NK-92 treated with Interleukin-12 subunit alpha and Interleukin-12 subunit beta, amount 100 ng/mL, for 24 hours (cell line): ENCODE data around the gene SMIM36.
"Not testable (repeated sequence)": the region's sequence is repeated elsewhere in the genome, so short reads cannot be mapped to it uniquely, and the experiment has no call there.

Source experiments
- DNase-seq: peaks from one replicate; lab custom pipeline; 2025; lab: John Stamatoyannopoulos, UW

The SMIM36 gene

DNA sequence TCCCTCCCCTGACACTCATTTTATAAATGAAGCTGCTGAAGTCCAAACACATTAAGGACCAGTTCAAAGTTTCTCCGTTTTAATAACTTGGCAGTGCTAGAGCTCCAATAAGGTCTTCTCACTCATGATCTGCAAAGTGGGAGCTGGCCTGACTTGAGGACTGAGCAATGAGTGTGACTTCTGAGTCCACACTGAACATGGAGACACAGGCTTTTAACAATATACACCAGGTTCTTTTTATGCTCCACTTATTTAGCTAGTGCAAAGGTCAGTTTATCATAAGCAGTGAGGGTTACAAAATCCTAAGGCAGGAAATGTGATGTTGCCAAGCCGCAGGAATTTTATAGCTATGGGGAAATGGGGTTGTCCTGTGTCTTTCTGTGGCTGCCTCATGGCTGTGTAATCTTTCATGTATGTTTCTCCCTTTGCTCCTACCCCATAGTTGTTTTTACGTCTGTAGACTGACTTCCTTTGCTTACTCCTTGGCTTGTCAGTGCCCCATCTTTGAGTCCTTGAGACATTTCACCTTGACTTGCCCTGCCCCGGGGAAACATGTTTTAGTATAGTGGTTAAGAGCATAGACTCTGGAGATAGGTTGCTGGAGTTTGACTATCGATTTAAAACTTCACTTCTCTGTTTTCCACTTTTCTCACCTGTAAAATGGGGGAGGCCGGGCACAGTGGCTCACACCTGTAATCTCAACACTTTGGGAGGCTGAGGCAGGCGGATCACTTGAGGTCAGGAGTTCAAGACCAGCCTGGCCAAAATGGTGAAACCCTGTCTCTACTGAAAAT lies 77.4 kb downstream of the SMIM36 start:
- no peak for DNase-seq

- no peak for DNase-seq
These were observed 78.1 kb downstream of the SMIM36 start for GRCh38 chr17:55433029-55433628.

GRCh38 chr17:55432358-55433028 lies 78.8 kb downstream of the SMIM36 start:
- no peak for DNase-seq

DNA sequence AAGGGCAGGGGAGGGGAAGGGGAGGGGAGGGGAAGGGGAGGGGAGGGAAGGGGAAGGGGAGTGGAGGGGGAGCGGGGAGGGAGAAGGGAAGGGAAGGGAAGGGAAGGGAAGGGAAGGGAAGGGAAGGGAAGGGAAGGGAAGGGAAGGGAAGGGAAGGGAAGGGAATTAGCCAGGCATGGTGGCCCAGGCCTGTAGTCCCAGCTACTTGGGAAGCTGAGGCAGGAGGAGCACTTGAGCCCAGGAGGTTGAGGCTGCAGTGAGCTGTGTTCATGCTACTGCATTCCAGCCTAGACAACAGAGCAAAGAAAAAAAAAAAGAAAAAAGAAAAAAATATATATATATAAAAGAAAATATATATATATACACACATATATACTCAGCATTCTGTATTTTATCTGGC lies 79.3 kb downstream of the SMIM36 start:
- not testable (repeated sequence) for DNase-seq

GRCh38 chr17:55430541-55431288 lies 80.5 kb downstream of the SMIM36 start:
- DNase-seq, result no peak

DNA sequence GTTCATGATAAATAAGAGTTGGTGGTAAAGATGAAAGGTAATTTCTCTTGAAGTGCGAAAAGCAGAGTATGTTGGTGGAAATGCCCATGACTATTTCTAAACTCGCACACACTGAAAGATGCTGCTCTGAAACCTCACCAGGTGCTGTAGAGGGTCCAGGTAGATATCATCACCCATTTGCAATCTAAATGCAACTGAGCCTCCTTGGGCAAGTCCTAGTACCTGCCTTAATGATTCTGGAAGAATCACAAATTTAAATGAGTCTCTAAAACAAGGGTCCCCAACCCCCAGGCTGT lies 83.7 kb downstream of the SMIM36 start:
- DNase-seq, result no peak

GRCh38 chr17:55426851-55427586 lies 84.2 kb downstream of the SMIM36 start:
- no peak for DNase-seq

DNA sequence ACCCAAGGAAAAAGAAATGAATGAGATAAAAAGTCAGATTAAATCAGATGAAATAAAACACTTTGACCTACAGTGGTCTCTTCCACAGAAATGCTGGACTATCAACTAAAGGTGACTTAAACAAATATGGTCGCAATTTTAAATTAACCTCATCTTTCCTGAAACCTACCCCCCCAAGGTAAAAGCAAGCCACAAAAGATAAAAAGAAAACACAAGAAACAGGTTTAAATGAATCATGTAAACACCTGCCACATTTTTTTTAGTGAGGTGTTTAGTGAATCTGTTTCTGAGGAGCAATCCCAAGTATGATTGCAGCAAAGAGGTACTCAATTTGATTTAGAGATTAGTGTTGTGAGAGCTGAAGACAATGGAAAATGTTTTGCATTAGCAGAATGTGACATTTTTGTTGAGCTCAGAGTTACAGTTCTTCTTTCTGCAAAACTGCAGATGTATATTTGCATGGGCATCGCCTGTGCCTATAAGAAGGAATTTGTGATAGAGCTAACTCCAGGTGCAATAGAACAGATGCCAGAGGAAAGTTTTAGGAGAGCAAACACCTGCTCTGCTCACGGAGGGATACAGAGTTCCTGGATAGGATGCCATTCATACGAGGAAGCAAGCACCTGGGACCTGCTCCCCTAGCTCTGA lies 86.2 kb downstream of the SMIM36 start:
- no peak for DNase-seq

- no peak for DNase-seq
These were observed 87.7 kb downstream of the SMIM36 start for GRCh38 chr17:55423535-55423934.

- DNase-seq, result not testable (repeated sequence)
These were observed 88.5 kb downstream of the SMIM36 start for GRCh38 chr17:55422828-55423164.

GRCh38 chr17:55421179-55421934 lies 89.9 kb downstream of the SMIM36 start, which contains the start of gene MMD:
Gene MMD, minus strand, starts transcription at chr17:55421835. Its CDS starts 140 bp downstream, at chr17:55421695.
- DNase-seq, result no peak

DNA sequence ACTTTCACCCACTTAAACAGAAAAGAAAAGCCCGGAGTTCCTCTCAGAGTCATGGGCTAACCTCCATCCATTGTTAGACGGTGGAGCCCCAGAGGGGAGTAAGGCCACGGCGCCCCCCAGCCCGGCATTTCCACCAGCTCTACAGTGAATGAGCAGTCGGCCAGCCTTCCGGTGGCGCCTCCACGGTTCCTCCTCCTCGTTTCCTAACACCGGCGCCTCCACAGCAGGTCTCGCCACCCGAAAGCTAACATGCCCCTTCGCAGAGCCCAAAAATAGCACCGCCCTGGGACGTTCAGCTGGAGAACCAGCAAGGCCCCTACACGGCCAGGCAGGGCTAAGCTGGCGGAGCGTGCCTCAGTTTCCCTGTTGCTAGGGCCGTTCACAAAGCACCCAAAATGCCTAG lies 90.5 kb downstream of the SMIM36 start:
- DNase-seq, result no peak

DNA sequence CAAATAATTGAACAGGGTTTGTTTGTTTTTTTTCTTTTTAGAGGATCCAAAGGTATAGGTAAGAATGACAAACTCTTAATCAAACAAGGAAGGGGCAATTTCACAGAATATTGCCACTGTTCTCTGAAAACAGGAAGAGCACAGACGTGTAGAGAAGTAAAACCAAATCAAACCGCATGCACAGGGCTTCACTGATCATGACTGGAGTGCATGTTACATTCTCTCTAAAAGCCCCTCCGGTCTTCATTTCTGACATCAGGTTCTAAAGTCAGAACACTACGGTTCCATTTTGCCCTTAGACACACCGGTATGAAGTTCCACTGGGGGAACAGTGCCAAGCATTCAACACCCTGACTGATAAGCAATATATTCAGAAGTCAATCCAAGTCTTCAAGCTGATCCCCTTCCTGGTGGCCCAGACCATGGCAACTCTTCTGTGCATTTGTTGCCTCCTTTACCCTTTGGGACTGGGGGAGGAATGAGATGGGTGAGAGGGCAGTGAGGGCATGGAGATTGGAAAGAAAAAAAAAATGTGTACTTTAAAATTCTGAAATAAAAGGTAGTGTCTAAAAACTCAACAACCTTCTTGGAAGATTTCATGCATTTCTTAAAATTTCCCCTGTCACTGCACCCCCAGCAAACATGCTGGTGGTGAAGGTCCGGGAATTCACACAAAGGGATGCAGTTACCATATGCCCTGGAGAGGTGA lies 91.0 kb downstream of the SMIM36 start:
- DNase-seq, result no peak

DNA sequence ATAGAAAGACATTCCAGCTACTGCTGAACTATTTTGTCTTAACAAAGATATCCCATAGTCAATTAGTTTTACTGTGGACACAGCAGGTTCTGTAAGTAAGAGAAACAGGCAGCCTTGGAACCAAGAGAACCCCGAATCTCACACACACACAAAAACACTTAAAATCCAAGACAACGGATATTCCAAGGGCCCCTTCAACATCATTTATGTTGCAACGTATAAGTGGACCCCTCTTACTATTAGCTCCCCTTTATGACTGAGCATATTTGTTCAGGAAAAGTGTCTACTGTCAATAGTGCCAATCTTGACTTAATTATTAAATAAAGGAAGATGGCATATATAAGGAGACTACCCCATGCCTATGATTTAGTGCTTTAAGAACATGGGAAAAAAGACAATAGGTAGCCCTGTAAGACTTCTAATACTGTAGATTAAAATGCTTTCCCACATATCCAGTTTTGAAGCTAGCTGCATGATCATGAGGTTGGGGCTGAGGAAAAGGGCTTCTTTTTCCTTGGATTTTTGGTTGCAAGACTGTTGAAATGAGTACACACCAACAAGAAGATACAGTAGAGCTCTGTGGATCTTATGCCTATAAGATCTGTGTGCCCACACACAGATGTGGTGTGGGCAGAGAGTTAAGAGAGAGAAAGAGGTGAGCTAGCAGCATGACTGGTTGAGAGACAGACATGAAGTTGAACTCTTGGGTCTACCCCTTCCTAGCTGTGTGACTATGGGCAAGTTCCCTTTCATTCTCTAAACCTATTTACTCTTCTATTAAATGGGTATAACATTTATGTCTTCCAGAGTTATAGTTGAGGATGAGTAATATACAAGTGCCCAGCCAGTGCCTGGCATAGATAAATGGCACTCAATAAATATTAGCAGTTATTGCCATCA lies 92.6 kb downstream of the SMIM36 start:
- no peak for DNase-seq

DNA sequence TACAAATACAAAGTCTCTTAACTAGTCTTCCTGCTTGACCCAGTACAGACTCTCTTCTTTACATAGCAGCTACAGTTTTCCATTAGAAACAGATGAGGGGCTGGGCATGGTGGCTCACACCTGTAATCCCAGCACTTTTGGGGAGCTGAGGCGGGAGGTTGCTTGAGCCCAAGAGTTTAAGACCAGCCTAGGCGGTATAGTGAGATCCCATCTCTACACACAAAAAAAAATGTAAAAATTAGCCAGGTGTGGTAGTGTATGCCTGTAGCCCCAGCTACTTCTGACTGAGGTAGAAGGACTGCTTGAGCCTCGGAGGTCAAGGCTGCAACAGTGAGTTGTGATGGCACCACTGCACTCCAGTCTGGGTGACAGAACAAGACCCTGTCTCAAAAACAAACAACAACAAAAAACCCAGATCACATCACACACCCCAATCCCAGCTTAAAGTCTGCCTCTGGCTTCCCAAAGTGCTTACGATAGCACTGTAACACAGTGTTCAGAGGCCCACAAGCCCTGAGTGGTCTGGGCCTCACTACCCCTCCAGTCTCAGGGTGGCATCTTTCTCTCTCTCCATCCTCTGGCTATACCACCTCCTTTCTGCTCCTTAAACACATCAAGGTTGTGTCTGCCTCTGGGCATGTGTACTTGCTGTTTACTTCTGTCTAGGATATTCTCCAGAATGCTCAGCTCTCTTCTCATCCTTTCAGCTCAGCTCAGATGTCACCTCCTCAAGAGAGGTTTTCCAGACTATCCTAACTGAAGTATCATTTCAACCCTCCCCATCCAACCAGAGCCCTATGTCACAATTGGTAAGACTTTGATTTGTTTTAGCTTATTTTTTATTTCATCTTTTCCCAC lies 93.6 kb downstream of the SMIM36 start:
- DNase-seq, result no peak

DNA sequence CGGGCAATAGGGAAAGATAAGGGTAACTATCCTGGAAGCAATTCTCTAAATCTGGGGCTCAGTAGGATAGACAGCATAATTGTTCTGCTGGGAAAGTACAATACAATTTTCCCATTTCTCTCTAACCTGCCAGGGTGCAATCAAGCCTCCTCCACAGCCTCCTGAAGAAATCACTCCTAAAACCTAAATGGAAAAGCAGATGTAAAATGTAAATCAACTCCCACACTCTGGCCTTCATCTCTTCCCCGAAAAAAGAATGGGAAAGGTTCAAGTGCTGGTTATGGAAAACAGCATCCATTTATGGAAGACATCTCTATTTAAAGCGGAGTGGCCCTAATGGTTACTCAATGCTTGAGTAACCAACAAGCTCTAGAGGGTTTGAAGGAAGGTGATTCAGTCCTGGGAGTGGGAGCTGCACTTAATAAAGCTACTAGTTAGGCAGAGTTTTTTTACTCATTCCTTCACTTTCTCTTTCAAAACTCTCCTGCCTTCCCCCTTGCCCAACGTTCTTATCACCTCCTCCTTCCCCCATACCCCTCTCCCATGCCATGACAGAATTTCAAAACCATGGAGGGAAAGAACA lies 94.7 kb downstream of the SMIM36 start:
- no peak for DNase-seq

GRCh38 chr17:55416000-55416399 lies 95.3 kb downstream of the SMIM36 start:
- DNase-seq, result no peak

- DNase-seq, result no peak
These were observed 96.3 kb downstream of the SMIM36 start for GRCh38 chr17:55414983-55415382.
